NCI-H2107 treated with DMSO at 0.1 percent for 48 hours (cell line): ENCODE results near the gene IGF2.
A peak's percentile ranks its signal among the peaks of the same experiment; 100 is the strongest.

ENCODE experiments used
- DNase-seq: peaks from one replicate; lab custom pipeline; 2025; ENCODE audit not compliant: unreplicated experiment; lab: John Stamatoyannopoulos, UW

The IGF2 gene

DNA sequence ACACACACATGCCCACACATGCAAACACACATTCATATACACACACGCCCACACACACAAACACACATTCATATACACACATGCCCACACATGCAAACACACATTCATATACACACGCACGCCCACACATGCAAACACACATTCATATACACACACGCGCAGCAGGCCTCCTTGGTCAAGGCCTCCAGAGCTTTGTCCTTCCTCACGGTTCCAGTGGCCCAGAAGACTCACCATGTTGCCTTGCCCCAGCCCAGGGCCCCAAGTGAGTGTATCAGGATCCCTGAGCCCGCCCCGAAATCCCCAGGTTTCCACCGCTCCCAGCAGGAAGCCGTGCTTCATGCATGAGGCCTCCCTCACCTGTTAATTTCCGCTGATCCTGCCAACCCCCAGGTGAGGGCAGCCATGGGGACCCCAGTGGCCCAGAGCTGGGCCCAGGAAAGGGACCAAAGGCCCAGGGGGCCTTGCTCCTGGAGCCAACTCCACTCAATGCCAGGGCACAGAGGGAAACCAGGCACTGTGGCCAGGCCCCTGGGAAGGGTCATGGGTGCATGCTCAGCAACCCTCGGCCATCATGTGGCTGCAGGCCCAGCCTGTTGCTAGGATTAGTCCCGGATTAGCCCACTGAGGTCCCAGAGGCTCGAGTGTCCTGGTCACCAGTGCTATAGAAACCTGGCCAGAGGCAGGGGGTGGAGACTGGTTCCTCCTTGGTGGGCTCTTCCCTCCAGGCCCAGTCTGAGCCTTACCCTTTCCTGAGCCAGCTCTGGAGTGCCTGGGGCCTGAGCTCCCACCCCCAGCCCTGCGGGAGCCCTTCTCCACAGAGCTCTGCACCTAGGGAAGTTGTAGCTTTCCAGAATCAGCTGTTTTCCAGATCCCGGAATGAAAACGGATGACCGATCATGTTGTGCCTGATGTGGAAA is 34.4 kb downstream of the IGF2 start:
- DNase-seq: no peak

DNA sequence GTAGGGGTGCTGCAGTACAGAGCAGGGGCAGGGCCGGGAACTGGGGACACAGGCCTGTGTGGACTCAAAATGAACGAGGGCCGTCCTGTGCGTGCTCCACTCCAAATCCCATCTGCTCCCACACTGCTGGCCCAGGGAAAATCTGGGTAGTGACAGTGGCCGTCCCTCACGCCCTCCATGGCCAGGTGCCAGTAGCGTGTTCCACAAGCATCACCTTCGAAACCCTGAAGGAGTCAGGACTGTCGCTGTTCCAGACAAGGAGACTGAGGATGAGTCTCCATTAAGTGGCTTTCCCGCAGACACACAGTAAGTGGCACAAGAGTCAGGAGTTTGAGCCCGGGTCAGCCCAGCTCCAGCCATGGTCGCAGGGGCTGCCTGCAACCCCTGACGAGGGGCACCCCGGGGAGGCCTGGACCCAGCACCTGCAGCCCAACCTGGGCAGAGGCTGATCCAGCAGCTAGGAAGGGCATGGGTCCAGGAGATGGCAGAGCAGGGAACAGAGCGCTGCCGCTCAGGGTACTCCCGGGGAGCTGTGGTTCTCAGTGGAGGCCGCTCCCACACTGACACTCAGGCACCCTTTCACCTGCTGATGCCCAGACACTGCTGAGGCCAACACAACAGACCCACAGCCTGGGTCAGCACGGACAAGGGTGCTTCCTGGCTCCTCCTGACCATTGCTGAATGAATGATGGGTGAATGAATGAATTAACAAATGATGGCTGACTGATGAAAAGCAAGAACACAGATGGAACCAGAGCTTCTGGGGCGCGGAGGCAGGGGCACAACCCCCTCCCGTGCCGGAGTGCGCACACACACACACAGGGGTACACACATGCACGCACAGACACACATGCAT is 35.3 kb downstream of the IGF2 start:
- DNase-seq: no peak

- no peak for DNase-seq
Observed at GRCh38 chr11:2102883-2103213, 36.3 kb downstream of the IGF2 start.

DNA sequence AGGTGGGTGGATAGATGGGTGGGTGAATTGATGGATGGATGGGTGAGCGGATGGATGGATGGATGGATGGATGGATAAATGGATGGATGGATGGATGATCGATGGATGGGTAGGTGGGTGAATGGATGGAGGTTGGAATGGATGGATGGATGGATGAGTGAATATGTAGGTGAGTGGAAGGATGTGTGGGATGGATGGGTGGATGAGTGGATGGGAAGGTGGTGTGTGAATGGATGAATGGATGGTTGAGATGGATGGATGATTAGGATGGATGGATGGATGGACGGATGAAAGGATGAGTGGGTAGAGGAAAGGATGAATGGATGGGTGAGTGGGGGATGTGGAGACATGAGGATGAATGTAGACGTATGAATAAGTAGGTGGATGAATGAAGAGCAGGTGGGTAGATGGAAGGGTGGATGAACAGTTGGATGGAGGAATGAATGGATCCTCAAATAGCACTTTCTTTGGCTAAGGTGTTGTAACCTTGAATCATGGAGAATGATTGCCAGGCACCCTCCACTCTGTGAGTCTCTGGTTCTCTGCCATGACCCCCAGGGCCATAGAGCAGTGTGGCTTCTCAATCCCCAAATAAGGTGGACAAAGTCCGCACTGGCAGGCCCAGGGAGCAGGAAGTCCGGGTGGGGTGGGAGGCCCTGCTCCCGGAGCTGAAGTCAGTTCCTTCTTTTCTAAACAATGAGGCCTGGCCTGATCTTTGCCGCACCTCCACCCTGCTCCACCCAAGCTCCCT is 36.9 kb downstream of the IGF2 start:
- no peak for DNase-seq

GRCh38 chr11:2101171-2101675 is 38.0 kb downstream of the IGF2 start:
- DNase-seq: no peak

GRCh38 chr11:2100361-2101170 is 38.6 kb downstream of the IGF2 start:
- no peak for DNase-seq

- peak; percentile 50 for DNase-seq
Observed at GRCh38 chr11:2099516-2100349, 39.5 kb downstream of the IGF2 start.

DNA sequence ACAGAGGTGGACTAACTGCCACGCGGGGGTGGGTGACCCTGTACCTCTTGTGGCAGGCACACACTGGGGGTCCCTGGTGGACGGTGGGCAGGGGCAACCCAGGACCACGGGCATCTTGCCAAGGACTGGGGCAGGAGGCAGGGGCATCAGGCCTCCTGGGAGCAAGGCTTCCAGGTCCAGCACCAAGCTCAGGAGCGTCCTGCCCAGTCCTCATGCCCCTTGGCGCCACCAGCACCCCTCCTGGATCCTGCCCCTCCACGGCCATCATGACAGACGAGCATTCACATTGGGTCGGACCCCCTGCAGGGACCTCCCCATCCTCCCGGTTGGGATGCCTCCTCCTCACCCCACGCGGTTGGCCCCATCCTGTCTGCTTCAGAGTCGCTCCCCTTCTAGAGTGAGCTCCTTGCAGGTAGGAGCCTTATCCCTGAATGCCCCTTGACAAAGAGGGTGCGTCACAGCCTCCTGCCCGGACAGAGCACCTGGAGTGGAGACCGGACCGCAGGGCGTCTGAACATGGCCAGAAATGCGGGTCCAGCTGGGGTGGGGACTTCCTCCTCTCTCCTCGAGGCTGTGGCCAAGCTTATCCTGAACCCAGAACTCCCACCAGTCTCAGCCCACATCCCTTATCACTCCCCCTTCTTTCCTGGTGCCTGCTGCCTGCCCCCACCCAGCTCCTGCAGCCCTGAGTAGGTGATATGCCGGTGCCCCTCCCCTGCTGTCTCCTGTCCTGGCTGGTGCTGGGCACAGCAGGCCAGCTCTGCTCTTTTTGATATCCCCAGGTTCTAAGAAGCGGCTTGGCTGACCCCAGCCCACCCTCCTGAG is 40.3 kb downstream of the IGF2 start:
- DNase-seq: no peak

DNA sequence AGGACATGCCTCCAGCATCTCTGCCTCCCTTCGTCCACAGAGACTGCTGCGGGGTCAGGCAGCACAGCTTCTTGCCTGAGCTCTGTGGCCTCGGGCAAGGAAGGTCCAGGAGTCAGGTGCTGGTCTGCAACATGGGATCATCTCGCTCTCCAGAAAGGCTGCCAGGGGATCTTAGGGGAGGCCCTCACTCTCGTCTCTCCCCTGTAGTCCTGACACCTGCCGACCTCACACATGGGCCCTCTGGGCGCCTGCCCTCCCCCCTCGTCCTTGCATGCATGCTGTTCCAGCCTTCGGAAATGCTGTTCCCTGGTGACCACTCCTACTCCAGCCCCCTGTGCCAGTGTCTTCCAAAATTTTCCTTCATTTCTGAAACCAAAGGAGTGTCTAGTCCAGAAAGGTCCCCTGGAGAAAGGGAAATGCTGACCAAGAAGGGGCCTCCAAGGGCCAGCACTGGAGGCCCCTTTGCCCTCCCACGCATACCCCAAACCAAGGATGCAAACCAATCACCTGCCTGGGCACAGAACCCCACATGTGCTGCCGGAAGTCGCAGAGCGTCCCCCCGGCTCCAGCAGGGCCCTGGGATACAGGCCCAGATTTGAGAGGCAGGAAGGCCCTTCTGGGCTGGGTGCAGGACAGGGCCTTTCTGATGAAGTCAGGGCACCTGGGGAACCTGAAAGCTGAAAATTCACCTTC is 41.0 kb downstream of the IGF2 start:
- DNase-seq: no peak

- DNase-seq: no peak
Observed at GRCh38 chr11:2097356-2097997, 41.7 kb downstream of the IGF2 start.

GRCh38 chr11:2096919-2097301 is 42.3 kb downstream of the IGF2 start:
- DNase-seq: no peak

- no peak for DNase-seq
Observed at GRCh38 chr11:2096011-2096918, 42.9 kb downstream of the IGF2 start.

- no peak for DNase-seq
Observed at GRCh38 chr11:2095542-2095941, 43.6 kb downstream of the IGF2 start.

GRCh38 chr11:2095198-2095520 is 44.0 kb downstream of the IGF2 start:
- DNase-seq: no peak

GRCh38 chr11:2094354-2095197 is 44.6 kb downstream of the IGF2 start:
- no peak for DNase-seq
